SW480 (cell line): Measurements from ENCODE around the gene IMPA2.
A peak's percentile ranks its signal among the peaks of the same experiment; 100 is the strongest.
"Not testable (repeated sequence)": the region's sequence is repeated elsewhere in the genome, so short reads cannot be mapped to it uniquely, and the experiment has no call there.

Experiments used
- DNase-seq: peaks from one replicate; pipeline ENCODE4 v3.0.0-alpha.2; 2016; ENCODE audit warnings: low spot score

IMPA2 gene

GRCh38 chr18:11962597-11962996 lies 18.7 kb upstream of the IMPA2 start:
- no peak for DNase-seq

GRCh38 chr18:11963991-11964484 lies 17.3 kb upstream of the IMPA2 start:
- DNase-seq: no peak

- DNase-seq: no peak
Measured at GRCh38 chr18:11969904-11970835, 11.1 kb upstream of the IMPA2 start.

GRCh38 chr18:11970836-11971226 lies 10.5 kb upstream of the IMPA2 start:
- not testable (repeated sequence) for DNase-seq

GRCh38 chr18:11972371-11973174 lies 8.7 kb upstream of the IMPA2 start:
- DNase-seq: no peak

- no peak for DNase-seq
Measured at GRCh38 chr18:11974741-11975325, 6.5 kb upstream of the IMPA2 start.

- no peak for DNase-seq
Measured at GRCh38 chr18:11975723-11976122, 5.6 kb upstream of the IMPA2 start.

GRCh38 chr18:11976315-11977152 lies 4.8 kb upstream of the IMPA2 start:
- DNase-seq: no peak

- no peak for DNase-seq
Measured at GRCh38 chr18:11977153-11977466, 4.2 kb upstream of the IMPA2 start.

- DNase-seq: no peak
Measured at GRCh38 chr18:11978956-11979355, 2.4 kb upstream of the IMPA2 start.

- no peak for DNase-seq
Measured at GRCh38 chr18:11980163-11980493, 1.2 kb upstream of the IMPA2 start.

GRCh38 chr18:11980494-11981191 lies 664 bp upstream of the IMPA2 start:
- peak; percentile 98 for DNase-seq

- peak; percentile 40 for DNase-seq
Measured at GRCh38 chr18:11981543-11982366, 448 bp downstream of the IMPA2 start.

- no peak for DNase-seq
Measured at GRCh38 chr18:11982981-11983380, 1.7 kb downstream of the IMPA2 start.

GRCh38 chr18:11983592-11983991 lies 2.3 kb downstream of the IMPA2 start:
- no peak for DNase-seq

GRCh38 chr18:11984091-11984490 lies 2.8 kb downstream of the IMPA2 start:
- DNase-seq: no peak

GRCh38 chr18:11985586-11985985 lies 4.3 kb downstream of the IMPA2 start:
- DNase-seq: no peak

- DNase-seq: no peak
Measured at GRCh38 chr18:11986061-11986460, 4.8 kb downstream of the IMPA2 start.

- no peak for DNase-seq
Measured at GRCh38 chr18:11987527-11987926, 6.2 kb downstream of the IMPA2 start.

- no peak for DNase-seq
Measured at GRCh38 chr18:11989174-11989573, 7.9 kb downstream of the IMPA2 start.
